ENCODE results near the gene RIMBP2.
"Not testable (repeated sequence)": the region's sequence is repeated elsewhere in the genome, so short reads cannot be mapped to it uniquely, and the experiment has no call there.

RIMBP2 gene

DNA sequence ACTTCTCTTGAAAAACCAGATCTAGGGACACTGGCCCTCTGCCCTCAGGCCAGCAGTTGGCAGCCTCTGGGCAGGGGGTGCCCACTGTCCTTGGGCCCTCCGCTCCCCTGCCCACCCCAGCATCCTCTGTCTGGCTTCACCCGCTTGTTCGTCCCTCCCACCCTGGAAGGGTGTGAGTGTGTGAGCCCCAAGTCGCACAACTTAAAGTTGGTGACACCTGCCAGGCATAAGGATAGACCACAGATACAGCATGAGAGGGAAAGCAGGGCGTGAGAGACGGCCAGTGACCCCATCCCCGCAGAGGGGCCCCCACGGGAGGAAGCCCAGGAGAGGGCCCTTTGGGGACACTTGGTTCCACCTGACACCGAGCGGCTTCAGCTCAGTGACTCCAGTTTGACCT is 23.5 kb upstream of the RIMBP2 start:
- no peak overlapping the region for H3K4me3 ChIP-seq (replicated peaks; ENCODE audit: low read depth, low read length)
- no peak for DNase-seq (ENCODE audit: extremely low read depth, low read depth)
- TF ChIP-seq CTCF (IDR thresholded peaks at IDR 0.05; ENCODE audit: low read depth, low read length, missing control alignments) = no peak

DNA sequence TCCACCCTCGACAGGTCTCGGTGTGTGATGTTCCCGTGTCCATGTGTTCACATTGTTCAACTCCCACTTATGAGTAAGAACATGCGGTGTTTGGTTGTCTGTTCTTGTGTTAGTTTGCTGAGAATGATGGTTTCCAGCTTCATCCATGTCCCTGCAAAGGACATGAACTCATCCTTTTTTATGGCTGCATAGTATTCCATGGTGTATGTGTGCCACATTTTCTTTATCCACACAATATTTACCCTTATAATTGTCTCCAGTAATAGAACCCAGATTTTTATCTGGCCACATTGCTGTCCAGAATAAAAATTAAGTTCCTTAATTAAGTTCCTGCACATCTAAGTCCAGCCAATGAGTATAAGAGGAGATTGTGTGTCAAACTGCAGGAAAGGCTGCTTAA is 22.3 kb upstream of the RIMBP2 start:
- not testable (repeated sequence) for H3K4me3 ChIP-seq (replicated peaks; ENCODE audit: low read depth, low read length); DNase-seq (ENCODE audit: extremely low read depth, low read depth)

DNA sequence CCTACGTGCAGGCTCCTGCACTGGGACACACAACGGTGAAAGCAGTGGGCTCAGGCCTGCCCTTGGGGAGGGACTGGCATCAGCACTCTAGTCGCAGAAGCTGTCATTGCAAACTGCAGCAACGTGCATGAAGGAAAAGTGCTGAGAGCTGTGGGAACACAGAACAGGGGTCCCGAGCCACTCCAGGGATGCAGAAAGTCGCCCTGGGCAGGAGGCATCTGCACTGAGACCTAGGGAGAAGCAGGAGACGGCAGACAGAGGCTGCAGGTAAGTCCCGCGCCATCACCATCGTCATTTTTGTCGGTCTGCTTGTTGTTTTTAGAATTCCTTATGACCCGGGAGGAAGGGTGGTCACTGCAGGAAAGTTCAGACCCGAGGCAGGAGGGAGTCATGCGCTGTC is 21.6 kb upstream of the RIMBP2 start:
- no peak for TF ChIP-seq CTCF (IDR thresholded peaks at IDR 0.05; ENCODE audit: low read depth, low read length, missing control alignments)
- no peak overlapping the region for H3K4me3 ChIP-seq (replicated peaks; ENCODE audit: low read depth, low read length)
- DNase-seq (ENCODE audit: extremely low read depth, low read depth) = no peak

DNA sequence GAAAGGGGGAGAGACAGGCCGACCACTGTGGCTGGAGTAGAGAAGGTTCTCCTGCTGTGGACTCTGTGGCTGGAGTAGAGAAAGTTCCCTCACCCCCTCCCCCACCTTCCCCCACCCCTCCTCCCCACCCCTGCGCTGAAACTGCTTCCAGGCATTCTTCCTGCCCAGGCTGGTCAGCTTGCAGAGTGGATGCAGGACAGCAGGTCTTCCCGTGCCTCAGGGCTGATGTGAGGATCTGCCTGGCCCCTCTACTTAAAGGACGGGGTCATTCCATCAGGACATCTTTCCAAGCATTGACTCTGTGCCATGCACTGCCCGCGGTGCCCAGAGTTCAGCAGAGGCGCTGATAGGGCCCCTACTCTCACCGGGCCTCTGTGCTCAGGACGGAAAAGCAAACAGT is 13.2 kb upstream of the RIMBP2 start:
- no peak overlapping the region for H3K4me3 ChIP-seq (replicated peaks; ENCODE audit: low read depth, low read length)
- no peak for DNase-seq (ENCODE audit: extremely low read depth, low read depth)
- TF ChIP-seq CTCF (IDR thresholded peaks at IDR 0.05; ENCODE audit: low read depth, low read length, missing control alignments) = no peak

DNA sequence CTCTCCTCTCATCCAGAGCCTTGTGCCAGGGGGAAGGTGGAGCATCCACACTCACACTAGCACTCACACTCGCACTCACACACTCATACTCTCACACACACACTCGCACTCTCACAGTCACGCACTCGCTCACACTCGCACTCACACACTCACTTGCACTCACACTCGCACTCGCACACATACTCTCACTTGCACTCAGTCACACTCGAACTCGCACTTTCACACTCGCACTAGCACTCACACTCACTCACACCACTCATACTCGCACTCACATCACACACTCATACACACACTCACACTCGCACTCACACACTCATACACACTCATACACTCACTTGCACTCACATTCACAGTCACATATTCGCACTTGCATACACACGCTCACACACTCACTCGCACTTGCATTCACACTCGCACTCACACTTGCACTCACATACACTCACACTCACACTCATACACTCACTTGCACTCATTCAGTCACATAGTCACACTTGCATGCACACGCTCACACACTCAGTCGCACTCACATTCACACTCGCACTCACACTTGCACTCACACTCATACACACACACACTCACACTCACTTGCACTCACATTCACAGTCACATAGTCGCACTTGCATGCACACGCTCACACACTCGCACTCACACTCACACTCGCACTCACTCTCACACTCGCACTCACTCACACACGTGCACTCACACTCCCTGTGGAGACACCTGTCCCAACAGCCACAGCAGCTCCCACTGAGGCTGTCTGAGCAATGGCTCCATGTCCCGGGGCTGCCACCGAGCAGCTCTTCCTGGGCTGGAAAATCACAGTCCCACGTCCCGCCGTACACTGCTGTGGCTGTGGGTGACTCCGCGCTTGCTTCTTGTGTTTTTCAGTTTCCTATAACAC is 12.3 kb upstream of the RIMBP2 start:
- TF ChIP-seq CTCF (IDR thresholded peaks at IDR 0.05; ENCODE audit: low read depth, low read length, missing control alignments) = no peak
- H3K4me3 ChIP-seq (replicated peaks; ENCODE audit: low read depth, low read length) = no peak overlapping the region
- no peak for DNase-seq (ENCODE audit: extremely low read depth, low read depth)

DNA sequence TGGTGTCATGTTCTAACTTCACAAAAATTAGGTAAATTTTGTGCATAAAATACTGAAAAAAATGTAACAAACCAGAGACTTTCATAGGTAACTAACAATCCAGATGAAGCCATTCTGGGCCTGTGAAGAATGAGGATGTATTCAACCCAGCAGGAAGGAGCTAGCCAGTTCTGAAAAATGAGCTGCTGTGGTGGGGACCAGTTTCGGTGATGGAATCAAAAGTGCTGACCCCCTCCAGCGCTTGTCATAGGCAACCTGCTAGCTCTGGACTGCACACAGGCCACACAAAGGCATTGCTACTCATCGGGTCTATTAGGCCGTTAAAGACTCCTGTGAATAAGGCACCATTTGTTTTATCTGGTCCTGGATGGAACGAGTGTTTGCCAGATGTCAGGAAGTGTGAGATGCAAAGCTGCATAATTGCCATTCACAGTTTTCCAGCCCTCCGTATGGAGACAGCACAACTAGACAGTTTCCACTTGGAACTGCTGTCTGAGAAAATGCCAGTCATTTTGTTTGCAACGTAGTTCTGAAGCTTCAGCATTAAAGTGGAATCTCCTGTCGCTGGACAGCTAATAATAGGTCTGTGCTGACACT is 3.3 kb upstream of the RIMBP2 start:
- no peak for DNase-seq (ENCODE audit: extremely low read depth, low read depth)
- no peak overlapping the region for H3K4me3 ChIP-seq (replicated peaks; ENCODE audit: low read depth, low read length)
- TF ChIP-seq CTCF (IDR thresholded peaks at IDR 0.05; ENCODE audit: low read depth, low read length, missing control alignments) = no peak

DNA sequence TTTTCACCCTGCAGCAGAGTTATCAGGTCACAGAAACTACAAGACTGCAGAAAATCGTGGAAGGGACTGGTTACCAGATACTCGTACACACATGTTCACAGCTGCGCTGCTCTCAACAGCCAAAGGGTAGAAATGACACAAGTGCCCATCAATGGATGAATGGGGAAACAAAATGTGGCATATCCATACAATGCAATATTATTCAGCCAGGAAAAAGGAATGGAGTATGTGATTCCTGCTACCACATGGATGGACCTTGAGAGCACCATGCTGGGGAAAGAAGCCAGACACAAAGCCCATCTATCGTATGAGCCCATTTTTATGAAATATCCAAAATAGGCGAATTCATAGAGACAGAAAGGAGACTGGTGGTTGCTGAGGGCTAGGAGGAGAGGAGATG is 1.7 kb upstream of the RIMBP2 start:
- TF ChIP-seq CTCF (IDR thresholded peaks at IDR 0.05; ENCODE audit: low read depth, low read length, missing control alignments) = no peak
- H3K4me3 ChIP-seq (replicated peaks; ENCODE audit: low read depth, low read length) = no peak overlapping the region
- no peak for DNase-seq (ENCODE audit: extremely low read depth, low read depth)

Measured in HFF-Myc (cell line).